RWPE1 (cell line): ENCODE data around the gene VWA5B2.

Source experiments
- CTCF ChIA-PET: fragments of 350-600 bp; sonication (Branson Sonifier 250); formaldehyde crosslinking; extraction: SDS; loops from one replicate; lab custom pipeline; 2021; lab: Yijun Ruan, JAX
- POLR2A ChIA-PET: fragments of 400-600 bp; formaldehyde crosslinking; extraction: SDS; loops from one replicate; lab custom pipeline; 2020; ENCODE audit warnings: antibody characterized with exemption; ENCODE audit not compliant: low non-redundant PET; lab: Yijun Ruan, JAX
- DNase-seq: peaks from one replicate; pipeline ENCODE4 v3.0.0; 2012; ENCODE audit warnings: low spot score
- H3K27ac ChIP-seq: fragments of 450-650 bp; 2 replicates; pipeline ENCODE4 v1.5.1; 2017
- CTCF ChIP-seq: fragments of 450-650 bp; conservative IDR thresholded peaks from 2 replicates; pipeline ENCODE4 v1.5.1; 2017; ENCODE audit warnings: low read depth, mild to moderate bottlenecking

VWA5B2 gene

GRCh38 chr3:184275381-184275701 lies 46.0 kb downstream of the VWA5B2 start:
- no peak for TF ChIP-seq CTCF
- POLR2A ChIA-PET, result no interaction called here

GRCh38 chr3:184275961-184276910 lies 46.9 kb downstream of the VWA5B2 start, which contains the start of gene ECE2:
TSS of gene ECE2 (plus strand) at chr3:184276022. CDS start at chr3:184276154, 132 bp downstream.
- DNase-seq, result no peak
- no peak for TF ChIP-seq CTCF
- H3K27ac ChIP-seq, result no peak within 1 kb of the TSS
- CTCF ChIA-PET, result interaction anchor here (0.5 kb wide), 1 partner anchor 354 kb away, joined by 3 read pairs; no protein-coding TSS in a partner anchor
- POLR2A ChIA-PET, result no interaction called here

More at GRCh38 chr3:184275381-184275701, 46.0 kb downstream of the VWA5B2 start:
- DNase-seq, result no peak
- H3K27ac ChIP-seq, result no peak overlapping the region
- CTCF ChIA-PET, result no interaction called here

GRCh38 chr3:184277366-184277765 lies 48.0 kb downstream of the VWA5B2 start:
- ChIA-PET CTCF (interaction anchor here (0.7 kb wide), 1 partner anchor 382 kb away, joined by 3 read pairs; no protein-coding TSS in a partner anchor), POLR2A (no interaction called here)
- no peak for DNase-seq
- no peak for TF ChIP-seq CTCF
- H3K27ac ChIP-seq, result no peak overlapping the region

GRCh38 chr3:184282941-184283340 lies 53.6 kb downstream of the VWA5B2 start:
- POLR2A ChIA-PET, result no interaction called here
- CTCF ChIA-PET, result interaction anchor here (0.6 kb wide), 2 partner anchors 17 to 47 kb away, joined by 3 to 6 read pairs; no protein-coding TSS in a partner anchor
- no peak for DNase-seq
- no peak for TF ChIP-seq CTCF
- H3K27ac ChIP-seq, result no peak overlapping the region

GRCh38 chr3:184283681-184284080 lies 54.3 kb downstream of the VWA5B2 start:
- no peak for DNase-seq
- no peak for TF ChIP-seq CTCF
- H3K27ac ChIP-seq, result no peak overlapping the region
- CTCF ChIA-PET, result interaction anchor here (1.4 kb wide), 1 partner anchor 34 kb away, joined by 5 read pairs; no protein-coding TSS in a partner anchor
- POLR2A ChIA-PET, result no interaction called here

GRCh38 chr3:184284696-184285095 lies 55.3 kb downstream of the VWA5B2 start:
- TF ChIP-seq CTCF, result peak; percentile 23; the same call in 1 of the 2 replicates
- CTCF ChIA-PET, result interaction anchor here (0.6 to 1.4 kb wide), 3 partner anchors 23 to 35 kb away, joined by 3 to 5 read pairs (median 4); partner anchors contain the start of genes CAMK2N2 and EEF1AKMT4
- DNase-seq, result peak; percentile 67
- H3K27ac ChIP-seq, result no peak overlapping the region
- POLR2A ChIA-PET, result interaction anchor here (0.6 kb wide), 1 partner anchor 35 kb away, joined by 3 read pairs; no protein-coding TSS in a partner anchor
